SU-DHL-6 (cell line): ENCODE measurements around the gene CAMK2D.

Experiments used
- CTCF ChIP-seq: fragments of 200-600 bp; sonication (generic); IDR thresholded peaks from one replicate; pipeline ENCODE4 v1.5.1; 2017; ENCODE audit warnings: antibody characterized with exemption, mild to moderate bottlenecking, low read length, moderate library complexity; ENCODE audit not compliant: insufficient read depth, poor library complexity, severe bottlenecking
- EZH2phosphoT487 ChIP-seq: fragments of 200-600 bp; sonication (generic), shearing (Covaris generic); conservative IDR thresholded peaks from 2 replicates; pipeline ENCODE4 v1.6.1; 2018; ENCODE audit warnings: mild to moderate bottlenecking, antibody characterized with exemption, low read length, moderate library complexity, mixed read lengths

DNA sequence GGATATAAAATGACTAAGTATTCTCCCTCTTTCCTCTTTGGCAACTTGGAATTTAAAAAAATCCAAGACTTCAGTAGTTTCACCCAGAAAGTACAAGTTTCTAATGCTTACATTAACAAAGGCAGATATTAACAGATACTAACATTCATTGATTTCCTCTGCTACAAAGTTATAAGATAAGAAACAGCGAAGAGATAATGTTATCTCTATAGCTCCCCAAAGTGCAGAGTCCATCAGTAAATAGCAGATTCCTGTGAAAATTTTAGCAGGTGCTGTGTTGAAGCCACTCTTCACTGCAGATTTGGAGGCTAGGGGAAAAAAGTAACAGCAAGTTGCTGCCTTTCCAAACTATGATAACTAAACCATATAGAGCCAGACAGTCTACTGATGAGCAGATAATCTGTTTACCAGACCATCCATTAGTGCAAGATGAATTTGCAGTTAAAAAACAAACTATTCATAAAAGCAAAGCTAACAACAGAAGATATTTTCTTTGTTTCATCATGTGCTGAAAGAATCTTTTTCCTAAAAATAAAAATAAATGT, 3.3 kb upstream of the CAMK2D start:
- TF ChIP-seq EZH2phosphoT487 (no peak), CTCF (no peak)
